T-helper 22 cell (primary cell): ENCODE measurements around the gene WDR1.

Experiments
- DNase-seq: peaks from one replicate; pipeline ENCODE4 v3.0.0-alpha.2; 2020; ENCODE audit warnings: low read depth

WDR1 gene

DNA sequence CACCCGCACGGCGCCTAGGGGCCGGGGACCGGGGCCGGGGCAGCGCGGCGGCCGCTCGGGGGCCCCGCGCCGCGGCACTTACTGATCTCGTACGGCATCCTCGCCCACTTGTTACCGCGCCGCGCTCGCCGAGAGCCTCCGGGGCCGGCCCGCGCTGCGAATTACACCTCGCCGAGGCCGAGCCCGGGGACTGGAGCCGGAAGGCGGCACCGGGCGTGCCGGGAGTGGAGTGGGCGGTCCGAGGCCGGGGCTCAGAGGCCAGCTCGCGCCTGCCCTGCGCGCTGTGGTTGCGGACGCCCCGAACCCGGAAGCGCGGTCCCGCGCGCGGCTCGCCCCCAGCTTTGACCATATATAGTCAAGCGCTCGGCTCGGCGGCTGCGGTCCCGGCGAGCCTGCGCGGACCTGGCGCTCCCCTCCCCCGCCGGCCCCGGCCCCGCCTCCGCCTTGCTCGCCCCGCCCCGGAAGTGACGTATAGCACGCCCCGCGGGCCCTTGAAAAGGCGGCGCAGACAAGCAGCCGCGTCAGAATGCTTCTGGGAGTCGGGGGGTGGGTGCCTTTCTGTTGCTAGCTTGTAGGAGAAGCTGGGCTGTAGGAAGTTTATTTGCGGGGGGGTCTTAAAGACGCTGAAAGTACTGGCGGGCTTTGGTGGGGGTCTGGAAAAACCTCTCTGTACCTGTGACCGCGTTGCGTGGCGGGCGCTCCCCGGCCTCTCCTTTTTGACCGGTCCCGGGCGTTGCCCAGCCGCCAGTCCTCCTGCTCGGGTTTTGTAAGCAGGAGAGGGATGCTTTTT, at the start of gene WDR1:
Gene WDR1 (minus strand): TSS at position 231 of the 790 bp plus-strand sequence. CDS start 133 bp downstream, at position 98.
- DNase-seq: peak; percentile 86

DNA sequence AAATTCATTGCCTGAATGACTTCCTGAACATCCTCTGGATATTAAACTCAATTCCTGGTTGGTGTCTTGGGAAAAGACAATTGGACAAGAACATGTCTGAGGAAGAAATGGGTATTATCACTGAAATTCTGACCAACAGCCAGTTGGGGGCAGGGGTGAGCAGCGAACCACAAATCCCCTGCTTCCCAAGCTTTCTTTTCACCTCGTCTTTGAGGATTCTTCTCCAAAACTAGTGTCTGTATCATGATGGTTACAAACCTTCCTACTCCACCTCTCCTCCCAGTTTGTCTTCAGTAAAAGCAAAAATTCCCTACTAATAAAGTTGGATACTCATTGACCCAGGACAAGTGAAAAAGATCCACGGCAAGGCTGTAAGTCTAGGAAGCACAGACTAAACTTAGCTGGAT, 48.3 kb upstream of the WDR1 start:
- DNase-seq: no peak

- no peak for DNase-seq
Measured at GRCh38 chr4:10163296-10163695, 46.7 kb upstream of the WDR1 start.

DNA sequence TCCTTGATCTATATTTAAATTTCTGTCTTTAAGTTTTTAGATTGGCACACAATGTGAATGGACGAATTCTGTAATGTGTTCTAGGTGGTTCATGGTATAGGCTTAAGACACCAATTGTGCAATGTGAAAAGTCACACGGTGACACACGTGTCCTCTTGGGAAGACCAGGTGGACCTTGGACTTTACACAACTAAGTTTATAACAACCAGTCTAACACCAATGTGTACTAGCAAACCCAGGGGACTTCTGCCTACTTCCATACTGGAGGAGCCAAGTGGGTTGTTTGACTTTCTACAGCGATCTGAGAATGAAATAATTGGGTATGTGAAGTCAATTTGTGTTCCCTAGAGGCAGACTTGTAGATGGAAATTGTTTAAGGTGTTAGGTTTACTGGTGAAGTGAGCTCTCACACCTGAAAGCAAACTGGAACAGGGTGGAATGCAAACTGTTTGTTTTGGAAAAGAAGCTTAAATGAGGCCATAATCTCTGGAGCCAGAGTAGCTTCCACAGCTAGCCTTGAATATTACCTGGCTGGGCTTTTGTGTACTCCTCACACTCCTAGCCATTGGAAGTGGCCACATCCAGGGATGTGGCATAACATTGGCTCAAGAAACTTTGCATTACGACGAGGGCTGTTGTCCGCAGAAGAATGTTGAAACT, 45.9 kb upstream of the WDR1 start:
- DNase-seq: no peak

- peak; percentile 5 for DNase-seq
Measured at GRCh38 chr4:10161840-10162239, 45.2 kb upstream of the WDR1 start.

DNA sequence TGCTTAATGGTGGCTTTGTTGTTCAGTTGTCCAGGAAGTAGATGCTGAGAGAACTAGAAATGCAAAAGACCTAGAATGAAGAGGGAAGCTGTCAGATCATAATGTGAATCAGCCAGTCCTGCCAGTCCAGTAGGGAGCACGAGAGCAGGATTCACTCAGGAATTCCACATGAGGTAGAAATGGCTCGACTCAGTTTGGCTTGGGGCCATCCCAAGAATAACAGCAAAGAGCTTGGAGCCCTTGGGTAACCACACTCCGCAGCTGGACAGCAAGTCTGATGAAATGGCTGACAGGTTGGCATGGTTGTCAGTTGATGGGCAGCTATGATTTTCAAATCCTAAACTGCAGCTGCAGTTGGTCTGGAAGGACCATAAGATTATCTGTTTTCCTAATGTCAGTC, 44.5 kb upstream of the WDR1 start:
- DNase-seq: no peak

- DNase-seq: no peak
Measured at GRCh38 chr4:10160281-10160856, 43.8 kb upstream of the WDR1 start.

- no peak for DNase-seq
Measured at GRCh38 chr4:10159671-10160070, 43.1 kb upstream of the WDR1 start.

DNA sequence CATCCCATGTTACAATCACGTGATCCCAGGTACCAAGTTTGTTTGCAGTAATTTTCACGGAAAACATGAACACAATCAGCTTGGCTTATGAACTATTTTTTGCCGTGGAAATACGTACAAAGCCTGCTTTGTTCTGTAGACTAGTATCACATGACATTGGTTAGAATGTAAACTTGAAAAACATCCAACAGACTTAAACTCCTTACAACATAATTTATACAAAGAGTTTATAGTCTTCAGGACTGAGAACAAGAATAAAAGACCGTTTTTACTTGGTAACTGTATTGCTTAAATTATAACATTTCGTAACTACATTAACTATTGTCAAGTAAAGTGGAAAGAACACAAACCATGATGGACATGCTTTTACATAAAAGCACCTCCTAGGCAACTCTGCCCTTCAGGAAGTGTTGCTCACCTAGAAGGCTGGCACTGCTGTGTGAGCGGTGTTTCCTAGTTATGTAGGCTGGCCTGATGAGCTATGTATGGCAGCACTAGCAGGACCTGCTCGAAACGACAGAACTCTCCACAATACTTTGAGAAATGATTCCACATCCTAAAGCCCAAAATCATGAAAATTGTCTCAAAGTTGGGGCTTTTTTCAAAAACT, 41.8 kb upstream of the WDR1 start:
- no peak for DNase-seq

DNA sequence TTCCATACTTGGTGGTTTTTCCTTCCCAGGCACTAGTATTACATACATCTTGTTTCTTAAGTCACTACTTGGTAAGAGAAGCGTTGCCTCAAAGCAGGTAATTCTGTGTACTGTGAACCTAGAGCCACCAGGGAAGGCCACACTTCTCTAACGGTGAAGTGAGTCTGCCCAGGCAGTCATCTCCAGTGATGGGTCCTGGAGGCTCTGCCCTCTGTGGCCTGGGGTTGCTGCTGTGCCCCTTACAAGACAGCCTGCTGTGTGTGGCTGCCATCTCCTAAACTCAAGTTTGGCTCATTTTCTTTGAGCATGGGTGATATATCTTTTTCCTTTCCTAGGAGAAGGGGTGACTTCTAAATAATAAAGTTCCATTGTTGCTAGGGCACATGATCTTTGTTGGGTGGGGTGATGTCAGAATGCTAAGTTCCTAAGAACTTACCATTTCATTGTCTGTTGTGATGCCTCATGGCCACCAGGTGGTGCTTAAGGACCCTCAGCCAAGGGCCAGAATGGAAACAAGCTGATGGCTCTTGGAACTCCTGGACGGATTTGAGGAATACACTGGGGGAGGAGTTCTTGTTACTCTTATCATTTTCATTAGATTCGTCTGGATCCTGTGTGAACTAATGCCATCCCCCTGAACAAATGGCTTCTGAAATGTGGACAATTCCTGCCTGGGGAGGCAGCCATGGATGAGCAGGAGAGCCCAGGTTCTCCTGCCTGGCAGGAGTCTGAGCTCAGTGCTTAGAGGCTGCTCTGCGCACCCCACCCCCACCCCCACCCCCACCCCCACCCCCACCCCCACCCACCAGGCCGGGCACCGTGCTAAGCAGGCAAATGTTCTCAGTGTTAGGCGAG, 41.1 kb upstream of the WDR1 start:
- no peak for DNase-seq

- no peak for DNase-seq
Measured at GRCh38 chr4:10154241-10154640, 37.6 kb upstream of the WDR1 start.

GRCh38 chr4:10153161-10153560, 36.6 kb upstream of the WDR1 start:
- no peak for DNase-seq

GRCh38 chr4:10151182-10151581, 34.6 kb upstream of the WDR1 start:
- DNase-seq: no peak

- no peak for DNase-seq
Measured at GRCh38 chr4:10144966-10145365, 28.4 kb upstream of the WDR1 start.

DNA sequence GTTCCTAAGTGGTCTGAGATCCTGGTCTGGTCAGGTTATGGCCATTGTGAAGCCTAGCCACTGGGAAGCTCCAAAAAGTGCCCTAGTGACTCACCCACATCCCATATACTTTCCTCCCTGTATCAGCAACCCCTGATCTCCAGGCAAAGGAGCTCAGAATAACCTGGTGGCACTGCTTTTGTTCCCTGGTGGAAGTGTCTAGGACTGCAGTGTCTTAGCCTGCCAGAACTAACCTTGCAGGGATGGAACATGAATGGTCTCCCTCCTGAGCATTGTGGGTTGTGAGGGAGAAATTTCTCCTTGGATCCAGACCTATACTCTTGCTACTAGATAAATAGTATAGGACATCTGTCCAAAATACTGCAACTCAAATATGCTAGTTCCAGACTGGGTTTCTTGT, 27.9 kb upstream of the WDR1 start:
- DNase-seq: no peak

- DNase-seq: no peak
Measured at GRCh38 chr4:10143171-10143570, 26.6 kb upstream of the WDR1 start.

DNA sequence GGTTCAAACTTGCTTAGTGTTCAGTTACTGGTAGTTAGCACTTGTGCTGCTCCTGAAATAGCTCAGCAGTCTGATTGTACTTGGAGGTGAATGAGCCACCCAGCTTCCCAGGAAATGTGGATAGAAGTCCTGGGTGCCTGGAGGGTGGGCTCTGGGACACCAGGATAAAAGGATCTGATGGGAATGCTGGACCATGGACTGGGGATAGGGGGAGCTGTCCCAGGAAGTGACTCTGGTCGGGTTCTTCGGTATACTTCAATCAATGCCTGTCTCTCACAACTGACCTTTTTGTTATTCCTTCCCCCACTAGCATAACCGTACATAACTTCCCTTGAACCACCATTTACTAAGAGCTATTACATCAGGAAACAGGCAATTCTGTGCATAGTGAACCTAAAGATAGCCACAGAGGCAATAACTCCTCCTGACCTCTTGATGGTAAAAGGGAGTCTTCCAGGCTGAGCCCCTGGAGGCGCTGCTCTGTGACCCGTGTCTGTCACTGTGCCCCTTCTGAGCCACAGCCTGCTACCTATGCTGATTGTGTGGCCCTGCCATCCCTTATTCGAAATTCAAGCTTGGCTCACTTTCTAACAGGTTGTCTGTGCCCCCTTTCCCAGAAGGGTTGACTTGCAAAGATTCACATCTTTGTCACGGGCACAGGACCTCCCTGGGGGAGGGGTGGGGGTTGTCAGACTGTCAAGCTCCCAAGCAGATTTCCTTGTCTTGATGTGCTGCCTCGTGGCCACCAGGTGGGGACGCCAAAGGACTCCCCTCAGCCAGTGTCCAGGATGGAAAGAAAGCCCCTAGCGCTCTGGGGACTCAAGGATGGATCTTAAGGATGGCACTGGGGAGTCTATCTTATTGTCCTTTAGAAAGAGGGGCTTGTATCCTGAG, 24.5 kb upstream of the WDR1 start:
- no peak for DNase-seq

DNA sequence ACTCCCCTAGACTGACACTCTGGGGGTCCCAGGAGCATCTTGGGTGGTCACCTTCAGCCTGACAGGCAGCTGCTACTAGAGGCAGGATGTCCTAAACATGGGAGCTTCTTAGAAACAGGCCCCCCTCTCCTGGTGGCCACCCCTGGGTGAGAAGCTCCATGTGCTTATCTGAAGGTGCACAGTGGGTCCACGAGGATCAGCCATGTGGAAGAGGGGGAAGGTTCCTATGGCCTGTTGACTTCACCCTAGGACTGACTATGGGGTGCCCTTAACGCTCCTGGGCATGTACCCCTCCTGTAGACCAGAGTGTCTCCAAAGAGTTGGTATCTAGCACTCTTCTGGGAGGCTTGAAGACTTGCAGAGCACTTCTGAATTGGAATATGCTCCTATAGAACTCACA, 22.9 kb upstream of the WDR1 start:
- no peak for DNase-seq

GRCh38 chr4:10135260-10135659, 18.7 kb upstream of the WDR1 start:
- DNase-seq: no peak

GRCh38 chr4:10134141-10134540, 17.5 kb upstream of the WDR1 start:
- no peak for DNase-seq

DNA sequence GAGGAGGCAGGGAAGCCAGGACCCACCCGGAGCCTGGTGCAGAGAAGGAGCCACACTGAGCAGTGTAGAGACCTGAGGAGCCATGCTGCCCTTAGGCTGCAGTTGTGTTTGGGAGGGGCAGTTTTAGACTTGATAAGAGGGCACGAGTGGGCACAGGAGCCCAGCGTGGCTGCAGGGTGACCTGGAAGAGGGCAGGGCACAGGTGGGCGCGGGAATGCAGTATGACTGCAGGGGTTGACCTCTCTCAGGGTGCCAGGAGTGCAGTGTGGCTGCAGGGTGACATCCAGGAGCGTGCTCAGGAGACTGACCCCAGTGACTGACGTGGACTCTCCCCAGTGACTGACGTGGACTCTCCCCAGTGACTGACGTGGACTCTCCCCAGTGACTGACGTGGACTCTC, 14.6 kb upstream of the WDR1 start:
- no peak for DNase-seq
